GM23248 (cell line): ENCODE measurements around the gene C19orf25. TPM values are rescaled to one million over a fixed set of nuclear protein-coding genes. Genes with fewer than 3 reads are reported as not detected.
A peak's percentile ranks its signal among the peaks of the same experiment; 100 is the strongest.

Experiments
- DNase-seq: peaks from one replicate; pipeline ENCODE4 v3.0.0-alpha.2; 2015
- H2AFZ ChIP-seq: fragments of 200-600 bp; sonication (generic); 2 replicates; pipeline ENCODE4 v1.6.1; 2016; ENCODE audit warnings: antibody characterized with exemption
- H3F3A ChIP-seq: fragments of 200-600 bp; sonication (generic); 2 replicates; pipeline ENCODE4 v1.6.1; 2016; ENCODE audit warnings: mild to moderate bottlenecking, antibody characterized with exemption, mixed run types; ENCODE audit not compliant: insufficient read depth
- H3K27ac ChIP-seq: fragments of 200-600 bp; sonication (generic); 2 replicates; pipeline ENCODE4 v1.5.1; 2016; ENCODE audit warnings: mild to moderate bottlenecking
- H3K27me3 ChIP-seq: fragments of 200-600 bp; sonication (generic); replicated peaks from 2 replicates; pipeline ENCODE4 v1.6.1; 2016; ENCODE audit warnings: mild to moderate bottlenecking; ENCODE audit not compliant: insufficient read depth
- H3K36me3 ChIP-seq: fragments of 200-600 bp; sonication (generic); 2 replicates; pipeline ENCODE4 v1.6.1; 2016; ENCODE audit warnings: low read depth, mild to moderate bottlenecking
- H3K4me1 ChIP-seq: fragments of 200-600 bp; sonication (generic); 2 replicates; pipeline ENCODE4 v1.6.1; 2016; ENCODE audit warnings: mild to moderate bottlenecking; ENCODE audit not compliant: insufficient read depth
- H3K4me2 ChIP-seq: fragments of 200-600 bp; sonication (generic); one replicate; pipeline ENCODE4 v1.6.1; 2016; ENCODE audit warnings: mild to moderate bottlenecking; ENCODE audit not compliant: unreplicated experiment
- H3K4me3 ChIP-seq: fragments of 200-600 bp; sonication (generic); 2 replicates; pipeline ENCODE4 v1.5.1; 2016; ENCODE audit warnings: mild to moderate bottlenecking
- H3K79me2 ChIP-seq: fragments of 200-600 bp; sonication (generic); 2 replicates; pipeline ENCODE4 v1.6.1; 2016; ENCODE audit warnings: mild to moderate bottlenecking; ENCODE audit not compliant: insufficient read depth
- H3K9ac ChIP-seq: fragments of 200-600 bp; sonication (generic); 2 replicates; pipeline ENCODE4 v1.6.1; 2016; ENCODE audit warnings: mild to moderate bottlenecking
- H3K9me2 ChIP-seq: fragments of 200-600 bp; sonication (generic); 2 replicates; pipeline ENCODE4 v1.6.1; 2016; ENCODE audit warnings: mixed run types, mild to moderate bottlenecking, moderate library complexity; ENCODE audit not compliant: insufficient read depth
- H3K9me3 ChIP-seq: fragments of 200-600 bp; sonication (generic); one replicate; pipeline ENCODE4 v1.6.1; 2017; ENCODE audit warnings: low read depth
- H4K20me1 ChIP-seq: fragments of 200-600 bp; sonication (generic); 2 replicates; pipeline ENCODE4 v1.6.0; 2016; ENCODE audit not compliant: insufficient read depth
- EZH2 ChIP-seq: fragments of 200-600 bp; sonication (generic); IDR thresholded peaks from 2 replicates; pipeline ENCODE4 v1.6.1; 2018; ENCODE audit warnings: antibody characterized with exemption, mild to moderate bottlenecking; ENCODE audit not compliant: insufficient read depth, poor library complexity, severe bottlenecking
- EZH2phosphoT487 ChIP-seq: fragments of 200-600 bp; sonication (generic); IDR thresholded peaks from 2 replicates; pipeline ENCODE4 v1.6.1; 2018; ENCODE audit warnings: antibody characterized with exemption, moderate library complexity, mild to moderate bottlenecking, low read depth; ENCODE audit not compliant: insufficient read depth
- WGBS, 2 experiments: methylation state at CpG; one replicate each; pipeline ENCODE4 v1.1.6; 2015 to 2017; ENCODE audit warnings: low lambda C conversion rate in 2 of 2, low coverage in 1 of 2; ENCODE audit errors: missing lambda C conversion rate in 2 of 2; 5-methylcytosine and 5-hydroxymethylcytosine counted together
- in situ Hi-C: fragments of 300-500 bp; cut with MboI; formaldehyde crosslinking; loops from 2 replicates; pipeline ENCODE4 v1.15.0; 2020
- polyA plus RNA-seq: library from polyadenylated mRNA; unstranded; fragments of >200 nt; fragmentation: Nextera tagmentation; extraction: Ambion mirVana; gene quantifications from 2 replicates; pipeline ENCODE4 v1.2.1, GENCODE V29; 2016
- total RNA-seq: library from RNA; depleted of rRNA; stranded (reverse); fragments of >200 nt; shearing (Covaris generic); gene quantifications from 2 replicates; pipeline ENCODE4 v1.2.3, GENCODE V29; 2014

The C19orf25 gene
- total and polyA plus RNA-seq, 2 experiments from 2014 or later, result 34.7 to 35.9 TPM

DNA sequence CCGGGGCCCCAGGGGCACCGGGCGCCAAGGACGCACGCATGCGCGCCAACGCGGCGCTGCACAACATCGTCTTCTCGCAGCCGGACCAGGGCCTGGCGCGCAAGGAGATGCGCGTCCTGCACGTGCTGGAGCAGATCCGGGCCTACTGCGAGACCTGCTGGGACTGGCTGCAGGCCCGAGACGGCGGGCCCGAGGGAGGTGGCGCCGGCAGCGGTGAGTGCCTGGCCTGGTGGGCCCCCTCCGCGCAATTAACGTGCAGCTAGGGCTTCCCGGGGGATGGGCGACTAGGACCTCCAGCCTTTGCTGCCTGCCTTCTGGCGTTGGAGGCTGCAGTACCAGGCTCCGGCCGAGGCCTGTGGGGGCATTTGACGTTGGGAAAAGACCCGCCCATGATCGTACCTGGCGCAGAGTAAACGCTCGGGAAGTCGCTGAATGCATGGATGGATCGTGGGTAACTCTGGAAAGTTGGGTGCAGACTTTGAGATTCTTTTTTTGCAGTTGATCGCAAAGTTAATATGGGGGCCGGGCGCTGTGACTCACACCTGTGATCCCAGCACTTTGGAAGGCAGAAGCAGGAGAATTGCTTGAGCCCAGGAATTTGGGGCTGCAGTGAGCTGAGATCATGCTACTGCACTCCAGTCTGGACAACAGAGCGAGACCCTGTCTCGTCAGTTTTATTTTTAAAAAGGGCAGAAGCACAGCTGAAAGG lies 21.8 kb downstream of the C19orf25 start:
- H3K27ac ChIP-seq, result no peak overlapping the region
- no peak overlapping the region for H2AFZ ChIP-seq
- in situ Hi-C loops, result no loop called here
- H3K4me2 ChIP-seq, result no peak overlapping the region
- H3K27me3 ChIP-seq, result peaks cover 5% of the 10 kb centered on the region; the same call in 1 of the 2 replicates
- WGBS, 2 experiments, result 15 to 16% methylated on average over 45 of the region's 48 CpGs
- H3K79me2 ChIP-seq, result no peaks in the 10 kb centered on the region
- peak; percentile 32 for DNase-seq
- H3K9me3 ChIP-seq, result no peaks in the 10 kb centered on the region
- peaks cover 5% of the 10 kb centered on the region; the same call in 1 of the 2 replicates for H3F3A ChIP-seq
- no peaks in the 10 kb centered on the region for H3K36me3 ChIP-seq
- no peaks in the 10 kb centered on the region for H3K9me2 ChIP-seq
- no peak overlapping the region for H3K4me3 ChIP-seq
- H4K20me1 ChIP-seq, result no peaks in the 10 kb centered on the region
- no peaks in the 10 kb centered on the region for H3K4me1 ChIP-seq
- TF ChIP-seq EZH2phosphoT487 (no peak), EZH2 (no peak)
- H3K9ac ChIP-seq, result no peak overlapping the region

- Histone ChIP-seq H3K27me3 (peaks cover 7% of the 10 kb centered on the region; the same call in 1 of the 2 replicates), H3K4me1 (no peaks in the 10 kb centered on the region), H3K79me2 (no peaks in the 10 kb centered on the region), H3K9me3 (no peaks in the 10 kb centered on the region), H3K9me2 (no peaks in the 10 kb centered on the region), H3K4me3 (no peak overlapping the region), H3K4me2 (no peak overlapping the region), H3F3A (peaks cover 5% of the 10 kb centered on the region; the same call in 1 of the 2 replicates), H2AFZ (no peak overlapping the region), H3K9ac (no peak overlapping the region), H3K36me3 (no peaks in the 10 kb centered on the region), H3K27ac (no peak overlapping the region), H4K20me1 (no peaks in the 10 kb centered on the region)
- TF ChIP-seq EZH2 (peak; percentile 12), EZH2phosphoT487 (no peak)
- no peak for DNase-seq
- in situ Hi-C loops, result no loop called here
- WGBS, 2 experiments, result 26 to 35% methylated on average over 27 to 41 of the region's 43 CpGs
Observed at GRCh38 chr19:1456121-1456900, 22.7 kb downstream of the C19orf25 start.

DNA sequence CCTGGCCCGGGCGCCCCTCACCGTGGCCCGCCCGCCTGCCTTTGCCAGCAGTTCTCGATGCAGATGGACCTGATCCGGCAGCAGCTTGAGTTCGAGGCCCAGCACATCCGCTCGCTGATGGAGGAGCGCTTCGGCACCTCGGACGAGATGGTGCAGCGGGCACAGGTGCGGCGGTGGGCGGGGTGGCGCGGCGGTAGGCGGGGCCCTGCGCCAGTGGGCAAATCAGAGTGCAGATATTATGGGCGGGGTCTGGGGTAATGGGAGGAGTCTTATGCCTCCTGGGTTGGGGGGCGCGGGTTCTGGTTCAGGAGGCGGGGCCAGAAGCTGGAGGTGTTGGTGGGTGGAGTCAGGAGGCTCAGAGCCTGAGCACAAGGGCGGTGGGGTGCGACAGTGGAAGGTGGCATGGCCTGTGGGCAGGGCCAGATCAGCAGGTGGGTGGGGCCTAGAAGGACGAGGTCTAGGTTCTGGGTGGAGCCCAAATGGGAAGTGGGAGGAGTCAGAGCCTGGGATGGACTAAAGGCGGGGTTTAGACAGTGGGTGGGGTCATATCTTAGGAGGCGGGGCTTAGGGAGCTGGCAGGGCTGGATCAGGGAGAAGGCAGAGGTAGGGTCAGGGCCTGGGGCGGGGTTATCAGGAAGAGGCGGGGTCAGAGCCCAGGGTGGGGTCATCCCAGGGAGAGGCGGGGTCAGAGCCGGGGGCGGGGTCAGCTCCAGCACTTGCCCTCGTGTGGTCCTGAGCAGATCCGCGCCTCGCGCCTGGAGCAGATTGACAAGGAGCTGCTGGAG lies 23.5 kb downstream of the C19orf25 start:
- no peaks in the 10 kb centered on the region for H3K79me2 ChIP-seq
- TF ChIP-seq EZH2 (no peak), EZH2phosphoT487 (no peak)
- no peaks in the 10 kb centered on the region for H3K4me1 ChIP-seq
- no peaks in the 10 kb centered on the region for H4K20me1 ChIP-seq
- no peaks in the 10 kb centered on the region for H3K9me3 ChIP-seq
- H3K27ac ChIP-seq, result no peak overlapping the region
- peak; percentile 77 for DNase-seq
- no peaks in the 10 kb centered on the region for H3K9me2 ChIP-seq
- H3K4me3 ChIP-seq, result no peak overlapping the region
- in situ Hi-C loops, result no loop called here
- H3K9ac ChIP-seq, result no peak overlapping the region
- H2AFZ ChIP-seq, result no peak overlapping the region
- no peak overlapping the region for H3K4me2 ChIP-seq
- 3 to 5% methylated on average over 23 to 41 of the region's 42 CpGs for WGBS, 2 experiments
- H3K27me3 ChIP-seq, result peaks cover 15% of the 10 kb centered on the region
- H3K36me3 ChIP-seq, result no peaks in the 10 kb centered on the region
- peaks cover 5% of the 10 kb centered on the region; the same call in 1 of the 2 replicates for H3F3A ChIP-seq

DNA sequence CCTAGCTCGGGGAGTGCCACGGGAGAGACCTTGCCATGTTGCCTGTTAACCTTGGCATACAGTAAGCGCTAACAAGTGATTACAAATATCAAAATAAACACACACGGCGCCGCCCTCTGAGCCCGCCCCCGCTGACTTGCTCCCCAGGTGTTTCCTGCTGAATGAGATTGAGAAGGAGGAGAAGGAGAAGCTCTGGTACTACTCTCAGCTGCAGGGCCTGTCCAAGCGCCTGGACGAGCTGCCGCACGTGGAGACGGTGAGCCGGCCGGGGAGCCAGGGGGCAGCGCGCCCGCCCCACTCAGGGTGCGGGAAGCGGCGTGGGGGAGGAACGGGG lies 24.0 kb downstream of the C19orf25 start:
- WGBS, 2 experiments, result 5 to 6% methylated on average over 14 to 19 of the region's 22 CpGs
- Histone ChIP-seq H3K9me3 (no peaks in the 10 kb centered on the region), H3K4me1 (no peaks in the 10 kb centered on the region), H3K9ac (no peak overlapping the region), H3F3A (peaks cover 5% of the 10 kb centered on the region; the same call in 1 of the 2 replicates), H4K20me1 (no peaks in the 10 kb centered on the region), H3K79me2 (no peaks in the 10 kb centered on the region), H3K27ac (no peak overlapping the region), H3K27me3 (peaks cover 20% of the 10 kb centered on the region), H3K9me2 (no peaks in the 10 kb centered on the region), H3K36me3 (no peaks in the 10 kb centered on the region), H3K4me2 (no peak overlapping the region), H3K4me3 (no peak overlapping the region), H2AFZ (no peak overlapping the region)
- no peak for DNase-seq
- in situ Hi-C loops, result no loop called here
- TF ChIP-seq EZH2 (no peak), EZH2phosphoT487 (no peak)
